HG03521 (cell line): ENCODE results near the gene OSBPL8.
A peak's percentile ranks its signal among the peaks of the same experiment; 100 is the strongest.
"Not testable (repeated sequence)": the region's sequence is repeated elsewhere in the genome, so short reads cannot be mapped to it uniquely, and the experiment has no call there.

Experiments
- ATAC-seq: cut with Tn5 transposase; IDR thresholded peaks from one replicate; pipeline ENCODE4 v1.9.1; 2021; ENCODE audit warnings: mild to moderate bottlenecking, moderate library complexity; ENCODE audit not compliant: unreplicated experiment

Gene OSBPL8

GRCh38 chr12:76422543-76423438 lies 136.8 kb downstream of the OSBPL8 start:
- no peak for ATAC-seq

GRCh38 chr12:76422154-76422542 lies 137.4 kb downstream of the OSBPL8 start:
- ATAC-seq, result no peak

GRCh38 chr12:76421046-76421445 lies 138.5 kb downstream of the OSBPL8 start:
- no peak for ATAC-seq

- no peak for ATAC-seq
Measured at GRCh38 chr12:76420222-76420621, 139.3 kb downstream of the OSBPL8 start.

- ATAC-seq, result peak; percentile 73
Measured at GRCh38 chr12:76417116-76417515, 142.5 kb downstream of the OSBPL8 start.

- no peak for ATAC-seq
Measured at GRCh38 chr12:76413121-76413520, 146.4 kb downstream of the OSBPL8 start.

GRCh38 chr12:76410781-76411180 lies 148.8 kb downstream of the OSBPL8 start:
- ATAC-seq, result no peak

- no peak for ATAC-seq
Measured at GRCh38 chr12:76410371-76410770, 149.2 kb downstream of the OSBPL8 start.

GRCh38 chr12:76409074-76409473 lies 150.5 kb downstream of the OSBPL8 start:
- ATAC-seq, result no peak

- no peak for ATAC-seq
Measured at GRCh38 chr12:76407710-76408109, 151.9 kb downstream of the OSBPL8 start.

- ATAC-seq, result no peak
Measured at GRCh38 chr12:76402259-76402658, 157.3 kb downstream of the OSBPL8 start.

- no peak for ATAC-seq
Measured at GRCh38 chr12:76400136-76400535, 159.4 kb downstream of the OSBPL8 start.

- no peak for ATAC-seq
Measured at GRCh38 chr12:76399040-76399439, 160.5 kb downstream of the OSBPL8 start.

- ATAC-seq, result no peak
Measured at GRCh38 chr12:76398106-76398505, 161.5 kb downstream of the OSBPL8 start.

- no peak for ATAC-seq
Measured at GRCh38 chr12:76391461-76391860, 168.1 kb downstream of the OSBPL8 start.

- ATAC-seq, result no peak
Measured at GRCh38 chr12:76387614-76388013, 172.0 kb downstream of the OSBPL8 start.

GRCh38 chr12:76384560-76384959 lies 175.0 kb downstream of the OSBPL8 start:
- ATAC-seq, result no peak

- no peak for ATAC-seq
Measured at GRCh38 chr12:76383988-76384387, 175.6 kb downstream of the OSBPL8 start.

GRCh38 chr12:76379261-76379660 lies 180.3 kb downstream of the OSBPL8 start:
- ATAC-seq, result no peak

GRCh38 chr12:76376876-76377275 lies 182.7 kb downstream of the OSBPL8 start:
- not testable (repeated sequence) for ATAC-seq

- no peak for ATAC-seq
Measured at GRCh38 chr12:76375939-76376338, 183.6 kb downstream of the OSBPL8 start.

GRCh38 chr12:76375470-76375869 lies 184.1 kb downstream of the OSBPL8 start:
- ATAC-seq, result no peak
